Endometrial microvascular endothelial cells (primary cell): ENCODE results near the gene DPH5. TPM values are rescaled to one million over a fixed set of nuclear protein-coding genes. Genes with fewer than 3 reads are reported as not detected.
"Not testable (repeated sequence)": the region's sequence is repeated elsewhere in the genome, so short reads cannot be mapped to it uniquely, and the experiment has no call there.

Experiments
- in situ Hi-C: cut with HindIII; loops from 2 replicates; pipeline ENCODE4 v1.10.0; 2017; ENCODE audit warnings: low sequenced_read_pairs, low pct_unique_long_range_greater_than_20kb; ENCODE audit errors: inconsistent ontology term
- total RNA-seq: library from RNA; depleted of rRNA; stranded (reverse); fragments of >200 nt; gene quantifications from one replicate; pipeline ENCODE4 v1.2.3, GENCODE V29; 2015; ENCODE audit errors: inconsistent ontology term

The DPH5 gene
- total RNA-seq, 1 donor from 2014 or later: 45.7 TPM

DNA sequence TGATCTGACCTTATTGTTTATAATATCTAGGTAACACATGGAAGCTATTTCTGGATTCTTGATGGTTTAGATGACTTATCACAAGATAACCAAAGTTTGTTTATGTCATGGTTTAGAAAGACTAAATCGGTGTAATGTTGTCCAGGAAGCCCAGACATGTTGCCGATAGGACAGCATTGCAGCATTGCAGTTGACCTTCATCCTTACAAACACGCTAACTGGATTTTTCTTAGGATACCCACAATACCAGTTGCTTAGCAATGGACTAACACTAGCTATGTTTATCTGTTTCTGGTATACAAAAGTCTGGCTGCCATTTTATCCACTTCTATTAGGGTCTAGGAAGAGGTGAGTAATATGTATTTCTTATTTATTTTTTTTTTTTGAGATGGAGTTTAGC lies 11.7 kb upstream of the DPH5 start:
- in situ Hi-C loops: no loop called here

DNA sequence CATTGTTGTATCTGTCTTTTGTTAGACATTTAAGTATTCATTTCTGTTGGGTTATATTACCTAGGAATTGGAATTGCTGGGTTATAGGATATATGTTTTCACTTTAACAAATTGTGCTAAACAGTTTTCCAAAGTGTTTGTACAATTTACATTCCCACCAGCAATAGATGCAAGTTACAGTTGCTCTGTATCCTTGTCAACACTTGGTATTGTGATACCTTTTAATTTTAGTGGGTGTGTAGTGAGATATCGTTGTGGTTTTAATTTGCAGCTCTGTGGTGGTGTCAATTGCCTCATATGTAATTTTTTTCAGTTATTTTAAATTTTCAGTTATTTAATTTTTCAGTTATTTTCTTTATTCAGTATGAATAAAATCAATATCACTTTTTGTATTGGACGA lies 7.4 kb upstream of the DPH5 start:
- in situ Hi-C loops: no loop called here

DNA sequence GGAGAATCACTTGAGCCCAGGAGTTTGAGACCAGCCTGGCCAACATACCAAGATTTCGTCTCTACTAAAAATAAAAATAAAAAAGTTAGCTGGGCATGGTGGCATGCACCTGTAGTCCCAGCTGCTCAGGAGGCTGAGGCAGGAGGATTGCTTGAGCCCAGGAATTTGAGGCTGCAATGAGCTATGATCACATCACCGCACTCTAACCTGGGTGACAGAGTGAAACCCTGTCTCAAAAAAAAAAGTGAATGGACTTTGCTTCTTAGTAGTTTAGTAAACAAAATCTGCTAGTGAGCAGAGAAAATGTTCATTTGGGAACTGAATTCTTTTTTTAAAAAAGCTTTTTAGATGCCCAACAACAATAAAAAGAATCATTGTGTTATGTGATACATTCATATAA lies 6.5 kb upstream of the DPH5 start:
- in situ Hi-C loops: not testable (repeated sequence)

DNA sequence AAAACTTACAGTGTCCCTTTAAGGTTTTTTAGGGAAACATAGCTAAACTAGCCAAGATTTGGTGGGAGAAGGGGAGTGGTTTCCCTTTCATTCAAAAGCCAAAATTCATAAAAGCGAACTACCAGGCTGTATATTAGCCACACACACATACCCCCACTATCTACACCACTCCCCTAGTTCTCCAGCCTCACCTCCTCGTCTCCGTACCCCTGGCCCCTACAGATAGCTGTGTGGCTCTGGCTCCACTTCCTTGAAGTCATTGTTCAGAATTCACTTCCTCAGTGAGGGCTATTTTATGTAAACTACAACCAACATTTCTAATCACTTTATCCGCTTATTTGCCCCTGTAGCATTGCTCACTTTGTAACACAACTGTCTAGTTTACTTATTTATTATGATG lies 5.3 kb upstream of the DPH5 start:
- in situ Hi-C loops: no loop called here

DNA sequence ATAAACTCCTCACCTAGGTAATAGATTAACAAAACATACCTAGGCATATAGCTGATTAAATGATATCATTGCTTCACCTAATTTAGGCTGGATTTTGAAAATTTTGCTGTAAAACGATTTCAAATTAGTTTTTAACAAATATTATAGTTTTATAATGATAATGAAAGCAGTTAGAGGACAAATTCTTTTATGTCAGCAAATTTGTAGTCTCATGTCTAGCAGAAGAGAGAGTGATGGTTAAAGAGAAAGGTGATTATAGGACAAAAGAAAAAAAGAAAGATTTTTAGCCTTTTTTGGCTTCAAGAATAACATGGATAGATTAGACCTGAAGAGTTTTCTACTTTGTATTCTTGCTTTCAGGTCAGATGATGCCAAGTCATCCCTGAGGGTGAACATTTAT lies 3.6 kb upstream of the DPH5 start:
- in situ Hi-C loops: no loop called here

DNA sequence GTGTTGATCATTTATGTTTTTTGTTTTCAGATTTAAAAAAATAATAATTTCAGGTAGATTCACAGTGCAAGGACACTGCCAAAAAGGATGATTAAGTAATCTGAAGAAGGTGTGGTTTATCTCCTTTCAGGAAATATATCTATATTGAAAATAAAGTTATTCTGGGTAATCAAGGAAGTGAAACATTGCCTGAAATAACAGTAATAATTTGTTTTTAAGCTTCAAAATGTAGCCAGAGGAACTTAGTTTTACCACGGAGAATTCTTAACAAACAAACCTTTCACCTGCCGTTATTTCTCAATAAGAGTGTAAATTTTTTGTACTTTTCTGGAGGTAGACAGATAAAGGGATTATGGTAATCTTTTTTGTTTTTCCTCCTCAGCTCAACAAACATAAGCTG lies 2.9 kb upstream of the DPH5 start:
- in situ Hi-C loops: no loop called here

DNA sequence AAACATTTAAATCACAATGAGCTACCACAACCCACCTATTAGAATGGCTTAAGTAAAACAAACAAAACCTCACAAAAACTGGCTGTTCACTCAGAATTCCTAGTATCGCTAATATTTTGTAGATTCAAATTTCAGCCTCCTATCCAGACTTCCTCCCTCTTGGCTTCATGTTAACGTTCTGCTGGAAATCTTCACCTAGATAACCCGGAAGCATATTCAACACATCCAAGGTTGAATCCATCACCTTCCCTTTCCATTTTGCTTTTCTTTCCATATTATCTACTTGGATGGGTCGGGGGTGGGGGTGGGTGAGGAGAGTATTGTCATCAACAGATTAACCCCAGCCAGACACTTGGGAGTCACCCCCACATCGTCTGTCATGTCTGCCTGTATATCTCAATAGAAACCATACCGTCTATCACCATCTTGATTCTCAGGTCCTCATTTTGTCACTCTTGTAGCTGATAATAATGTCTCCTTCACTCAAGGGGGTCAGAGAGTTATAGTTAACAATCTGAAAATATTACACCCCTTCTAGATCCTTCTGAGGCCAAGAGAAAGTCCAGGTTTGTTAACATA lies 1.7 kb upstream of the DPH5 start:
- in situ Hi-C loops: no loop called here

DNA sequence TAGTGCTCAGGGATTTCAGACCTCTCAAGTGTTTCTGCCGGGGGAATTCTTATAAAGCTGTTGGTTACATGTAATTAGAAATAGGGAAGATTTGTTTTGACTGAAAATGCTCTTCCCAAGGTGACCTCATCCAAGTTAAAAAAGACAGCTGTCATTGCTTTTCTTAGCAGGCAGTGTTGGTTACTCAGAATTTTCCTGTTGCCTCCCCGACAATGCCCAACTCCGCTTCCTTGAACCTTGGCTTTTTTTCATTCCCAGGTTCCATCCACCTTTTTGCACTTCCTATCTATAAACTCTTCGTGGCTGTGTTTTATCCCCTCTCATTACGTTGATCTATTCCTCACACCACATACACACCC lies 825 bp upstream of the DPH5 start:
- in situ Hi-C loops: no loop called here

DNA sequence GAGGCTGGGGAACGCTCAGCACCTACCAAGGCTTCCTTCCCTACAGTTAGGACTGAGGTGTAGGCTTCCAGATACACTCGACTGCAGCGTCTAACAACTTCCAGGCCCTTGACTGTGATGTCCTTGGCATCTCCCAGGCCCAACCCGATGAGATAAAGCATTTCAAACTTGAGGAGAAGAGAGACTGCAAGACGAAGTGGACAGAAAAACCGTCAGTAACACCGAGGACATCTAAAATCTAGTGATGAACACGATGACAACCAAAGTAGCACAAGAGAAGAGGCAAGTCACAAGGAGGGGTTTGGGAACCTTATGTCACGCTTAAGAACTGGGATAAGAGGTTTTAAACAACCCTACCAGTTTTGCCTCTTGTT lies 314 bp downstream of the DPH5 start:
- in situ Hi-C loops: no loop called here

DNA sequence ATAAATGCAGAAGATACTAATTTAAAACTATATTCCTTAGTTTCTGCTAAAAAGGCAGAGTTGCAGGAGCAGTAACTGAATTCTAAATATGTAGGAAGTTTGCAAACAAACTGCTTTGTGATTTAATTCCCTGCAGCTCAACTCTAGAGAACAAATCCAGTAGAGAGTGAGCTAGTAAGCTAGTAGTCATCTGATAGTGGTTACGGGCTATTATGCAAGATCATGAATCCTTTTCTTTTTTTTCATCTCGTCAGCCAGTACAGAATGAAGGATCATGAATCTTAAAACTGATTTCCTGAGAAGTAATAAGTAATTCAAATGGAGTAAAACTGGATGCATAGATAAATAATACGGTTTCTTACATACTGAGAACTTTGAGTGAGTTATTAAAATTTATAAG lies 3.3 kb downstream of the DPH5 start:
- in situ Hi-C loops: no loop called here

DNA sequence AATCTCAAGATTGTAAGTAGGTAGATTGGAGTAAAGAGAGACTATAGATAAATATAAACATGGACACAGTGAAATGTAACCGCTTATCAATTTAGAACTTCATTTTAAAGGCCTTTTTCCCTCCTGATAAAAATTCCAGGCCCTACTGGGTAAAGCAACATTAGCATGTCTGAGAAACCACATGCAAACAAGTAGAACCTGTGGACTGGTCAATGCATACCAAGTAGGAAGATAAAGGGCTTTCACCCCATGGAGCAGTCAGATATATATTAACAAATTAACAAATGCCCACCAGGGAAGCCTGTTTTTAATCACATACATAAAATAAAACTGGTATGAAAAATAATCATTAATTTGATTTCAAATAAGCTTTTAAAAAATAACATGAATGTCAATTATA lies 8.1 kb downstream of the DPH5 start:
- in situ Hi-C loops: no loop called here

DNA sequence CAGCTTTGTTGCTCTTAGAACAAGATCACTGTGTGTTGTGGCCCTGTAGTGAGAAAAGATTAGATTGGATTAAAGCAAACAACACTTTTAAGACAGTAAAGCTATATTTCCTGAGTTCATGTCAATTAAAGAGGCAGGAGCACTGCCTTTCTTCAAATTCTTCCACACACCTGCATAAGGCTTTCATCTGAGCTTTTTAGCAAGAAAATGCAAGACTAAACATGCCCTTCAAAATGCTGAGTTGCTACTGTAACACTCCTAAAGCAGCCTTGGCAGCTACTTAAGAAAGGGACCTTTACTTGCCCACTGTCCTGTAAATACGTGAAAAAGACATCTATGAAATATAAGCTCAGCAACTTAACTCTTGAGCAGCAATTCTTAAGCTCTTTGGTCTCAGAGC lies 11.8 kb downstream of the DPH5 start:
- in situ Hi-C loops: no loop called here

DNA sequence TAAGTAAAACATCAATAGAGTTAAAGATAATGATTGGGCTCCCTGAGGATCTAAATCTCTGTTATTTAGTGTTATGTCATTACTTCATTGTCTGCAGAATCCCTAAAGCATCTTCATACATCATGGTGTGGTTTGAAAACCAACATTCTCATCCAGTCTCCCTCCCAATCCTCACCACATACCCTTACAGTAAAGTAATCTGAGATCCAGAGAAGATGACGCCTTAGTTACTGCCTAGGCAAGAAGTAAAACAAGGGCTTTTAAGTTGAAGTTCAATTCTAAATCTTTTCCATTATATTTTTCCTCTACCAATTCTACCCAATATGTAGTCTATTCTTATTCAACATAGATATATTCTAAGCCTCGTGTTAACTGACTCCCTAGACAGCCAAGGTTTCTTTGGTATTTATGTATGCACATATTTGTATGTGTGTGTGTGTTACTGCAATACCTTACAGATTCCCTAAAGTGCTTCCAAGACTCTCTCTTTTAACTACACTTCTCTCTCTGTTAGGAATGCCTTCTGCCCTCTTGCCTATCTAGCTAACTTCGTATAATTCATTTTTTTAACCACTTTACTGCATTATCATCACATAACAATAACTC lies 17.3 kb downstream of the DPH5 start:
- in situ Hi-C loops: no loop called here

DNA sequence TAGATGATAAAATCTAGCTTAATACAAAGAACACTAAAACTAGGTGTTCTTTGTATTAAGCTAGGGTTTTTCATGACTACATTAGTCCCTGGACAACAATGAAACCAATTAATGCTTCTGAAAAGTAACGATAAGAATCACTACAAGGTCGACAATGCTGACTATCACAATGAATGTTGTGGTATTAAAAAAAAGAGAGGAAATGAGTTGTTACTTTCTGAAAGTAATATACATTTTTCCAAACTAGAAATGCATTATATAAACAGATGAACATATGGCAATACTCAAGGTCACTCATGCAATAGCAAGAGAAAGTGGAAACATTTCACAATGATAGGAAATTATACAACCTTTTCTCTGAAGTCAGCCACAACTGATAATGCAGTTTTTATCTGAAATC lies 19.0 kb downstream of the DPH5 start:
- in situ Hi-C loops: no loop called here

DNA sequence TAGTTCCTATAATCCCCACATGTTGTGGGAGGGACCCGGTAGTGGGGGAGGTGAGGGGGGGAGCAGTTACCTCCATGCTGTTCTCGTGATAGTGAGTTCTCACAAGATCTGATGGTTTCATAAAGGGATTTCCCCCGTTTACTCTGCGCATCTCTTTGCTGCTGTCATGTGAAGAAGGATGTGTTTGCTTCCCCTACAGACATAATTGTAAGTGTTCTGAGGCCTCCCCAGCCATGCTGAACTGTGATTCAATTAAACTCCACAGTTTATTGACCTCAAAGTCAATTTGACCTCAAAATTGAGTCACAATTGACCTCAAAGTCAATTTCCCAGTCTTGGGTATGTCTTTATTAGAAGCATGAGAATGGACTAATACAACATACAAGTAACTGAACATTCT lies 19.7 kb downstream of the DPH5 start:
- in situ Hi-C loops: no loop called here

DNA sequence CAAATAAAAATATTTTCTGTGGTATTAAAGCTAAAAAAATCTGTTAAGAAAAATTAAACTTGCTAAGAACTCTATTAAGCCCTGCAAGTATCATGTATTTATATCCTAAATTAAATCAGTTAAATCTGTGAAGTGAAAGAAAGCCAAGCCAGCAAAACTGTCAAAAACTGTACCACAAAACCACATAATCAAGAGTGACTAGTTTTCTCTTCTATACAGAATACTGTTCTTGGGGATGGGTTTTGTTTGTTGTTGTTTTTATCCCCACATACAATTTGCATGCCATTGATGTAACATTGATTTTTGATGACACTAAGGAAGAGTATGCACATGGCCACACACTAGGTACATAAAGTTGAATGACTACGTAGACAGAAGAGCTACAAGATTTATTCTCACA lies 20.4 kb downstream of the DPH5 start:
- in situ Hi-C loops: no loop called here

DNA sequence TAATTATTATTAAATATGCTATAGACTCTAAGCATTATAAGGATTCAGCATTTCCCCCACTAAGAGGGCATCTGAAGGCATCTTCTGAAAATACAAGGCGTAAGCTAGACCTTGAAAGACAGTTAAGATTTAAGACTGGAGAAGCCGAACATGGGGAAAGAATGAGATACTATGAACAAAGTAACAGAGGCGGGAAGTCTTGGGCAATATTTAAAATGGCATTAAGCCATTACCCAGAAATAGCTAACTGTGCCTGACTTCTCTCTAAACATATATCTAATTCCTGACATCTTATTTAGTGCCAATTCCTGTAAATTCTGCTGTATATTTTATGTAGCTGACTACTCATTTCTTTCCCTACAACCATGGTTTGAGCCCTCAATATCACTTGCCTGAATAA lies 20.9 kb downstream of the DPH5 start:
- in situ Hi-C loops: no loop called here

DNA sequence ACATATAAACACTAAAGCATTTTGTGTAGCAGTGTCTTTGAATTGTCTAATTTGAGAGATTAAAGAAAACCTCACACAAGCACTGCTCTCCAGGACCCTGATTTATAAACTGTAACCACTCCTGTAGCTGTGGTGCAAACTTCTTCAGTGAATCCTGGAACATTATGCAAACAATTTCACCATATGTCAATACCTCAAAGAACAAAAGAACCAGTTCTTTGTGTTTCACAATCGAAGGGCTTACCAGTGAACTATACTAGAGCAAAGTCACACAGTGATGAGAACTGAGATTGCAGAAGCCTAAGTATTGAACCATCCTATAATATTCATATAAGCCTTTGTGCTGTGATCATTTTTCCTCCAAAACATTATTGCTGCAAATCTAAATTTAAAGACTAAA lies 21.5 kb downstream of the DPH5 start:
- in situ Hi-C loops: no loop called here

DNA sequence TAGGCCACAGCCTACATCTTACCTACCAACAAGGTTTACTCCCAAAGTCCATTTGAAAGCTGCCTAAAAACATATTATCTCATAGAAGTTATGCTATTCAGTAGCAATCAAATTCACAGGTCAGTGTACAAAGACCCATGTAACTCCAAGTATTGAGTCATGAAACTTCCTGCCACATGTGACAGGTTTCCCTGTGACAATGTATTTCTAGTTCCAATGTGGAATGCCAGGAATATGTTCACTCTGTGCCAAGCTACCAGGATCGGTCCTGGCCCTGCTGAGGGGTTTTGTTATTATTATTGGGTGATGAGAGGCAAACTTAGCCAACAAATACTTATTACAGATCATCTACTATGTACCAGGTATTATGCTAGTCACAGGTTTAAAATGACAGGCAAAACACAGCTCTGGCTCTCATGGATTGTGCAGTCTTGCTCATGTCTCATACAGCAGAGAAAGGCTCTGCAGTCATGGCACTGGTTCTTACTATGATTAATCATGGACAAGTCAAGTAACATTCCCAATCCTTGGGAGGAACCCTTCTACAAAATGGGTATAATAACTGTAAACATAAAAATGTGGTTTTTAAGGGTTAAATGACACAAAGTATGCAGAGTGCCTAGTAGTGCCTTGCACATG lies 22.5 kb downstream of the DPH5 start:
- in situ Hi-C loops: no loop called here

DNA sequence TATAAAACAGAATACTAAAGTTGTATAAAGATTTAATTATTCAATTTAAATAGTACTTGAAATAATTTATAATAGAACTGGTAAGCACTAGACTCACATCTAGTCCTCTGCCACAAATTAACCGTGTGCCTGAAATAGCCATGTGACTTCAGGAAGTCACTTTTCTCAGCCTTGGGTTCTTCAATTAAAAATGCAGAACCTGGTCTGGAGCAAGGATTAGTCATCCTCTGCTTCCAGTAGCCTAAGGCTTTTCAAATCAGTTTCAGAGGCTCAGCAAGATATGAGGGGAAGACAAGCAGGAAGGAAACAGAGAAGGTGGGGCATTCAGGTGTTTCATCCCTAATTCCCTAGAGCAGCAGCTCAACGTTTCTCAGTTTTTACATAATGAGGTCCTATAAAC lies 23.0 kb downstream of the DPH5 start:
- in situ Hi-C loops: no loop called here
